Epithelial cell of esophagus (primary cell): ENCODE results near the gene POLR2L.

Experiments used
- DNase-seq: peaks from one replicate; pipeline ENCODE4 v3.0.0; 2010; ENCODE audit warnings: low read depth
- H3K4me3 ChIP-seq: 2 replicates; pipeline ENCODE4 v1.5.1; 2011; ENCODE audit warnings: mild to moderate bottlenecking, low read length, control low read depth
- CTCF ChIP-seq: IDR thresholded peaks from 2 replicates; pipeline ENCODE4 v1.5.1; 2011; ENCODE audit warnings: low read depth, mild to moderate bottlenecking, low read length, control low read depth, inconsistent platforms; ENCODE audit not compliant: insufficient read depth; ENCODE audit errors: missing control alignments

The POLR2L gene

GRCh38 chr11:875769-876301, 33.5 kb upstream of the POLR2L start:
- TF ChIP-seq CTCF = no peak
- H3K4me3 ChIP-seq = no peak overlapping the region
- no peak for DNase-seq

- no peak for DNase-seq
- H3K4me3 ChIP-seq = no peak overlapping the region
- TF ChIP-seq CTCF = no peak
Observed at GRCh38 chr11:875203-875602, 32.9 kb upstream of the POLR2L start.

GRCh38 chr11:873706-874105, 31.4 kb upstream of the POLR2L start:
- no peak for DNase-seq
- no peak for TF ChIP-seq CTCF
- no peak overlapping the region for H3K4me3 ChIP-seq

- H3K4me3 ChIP-seq = no peak overlapping the region
- no peak for TF ChIP-seq CTCF
- DNase-seq = no peak
Observed at GRCh38 chr11:872799-873198, 30.5 kb upstream of the POLR2L start.

GRCh38 chr11:871472-871871, 29.1 kb upstream of the POLR2L start:
- no peak overlapping the region for H3K4me3 ChIP-seq
- no peak for TF ChIP-seq CTCF
- DNase-seq = no peak

- TF ChIP-seq CTCF = no peak
- no peak for DNase-seq
- no peak overlapping the region for H3K4me3 ChIP-seq
Observed at GRCh38 chr11:870418-870817, 28.1 kb upstream of the POLR2L start.

GRCh38 chr11:870127-870413, 27.7 kb upstream of the POLR2L start:
- TF ChIP-seq CTCF = peak; percentile 11
- no peak for DNase-seq
- no peak overlapping the region for H3K4me3 ChIP-seq
